Mucosa of rectum (tissue), 2 donors: ENCODE data around the gene HCFC2.

ENCODE experiments used
- H3K27ac ChIP-seq, 2 donors: one replicate each; pipeline ENCODE4 v1.7.0; 2013; ENCODE audit warnings: inconsistent platforms in 2 of 2, low read depth in 2 of 2, low read length in 2 of 2
- H3K27me3 ChIP-seq, 2 donors: one replicate each; pipeline ENCODE4 v1.7.0; 2013; ENCODE audit warnings: low read length in 2 of 2; ENCODE audit not compliant: control insufficient read depth in 2 of 2, insufficient read depth in 2 of 2
- H3K36me3 ChIP-seq, 2 donors: one replicate each; pipeline ENCODE4 v1.7.0; 2013; ENCODE audit warnings: low read length in 2 of 2; ENCODE audit not compliant: control insufficient read depth in 2 of 2, insufficient read depth in 2 of 2
- H3K4me1 ChIP-seq, 2 donors: one replicate each; pipeline ENCODE4 v1.7.0; 2013; ENCODE audit warnings: low read length in 2 of 2, mild to moderate bottlenecking in 1 of 2; ENCODE audit not compliant: control insufficient read depth in 2 of 2, insufficient read depth in 2 of 2
- H3K4me3 ChIP-seq, 2 donors: one replicate each; pipeline ENCODE4 v1.7.0; 2013; ENCODE audit warnings: low read length in 2 of 2
- H3K9ac ChIP-seq, 2 donors: one replicate each; pipeline ENCODE4 v1.7.0; 2013; ENCODE audit warnings: low read length in 2 of 2, low read depth in 1 of 2, mild to moderate bottlenecking in 1 of 2
- H3K9me3 ChIP-seq, 2 donors: one replicate each; pipeline ENCODE4 v1.7.0; 2013; ENCODE audit warnings: low read length in 2 of 2; ENCODE audit not compliant: control insufficient read depth in 2 of 2
- donor health status: healthy.
- donor health status: Normal muscosa, but diverticular disease.

HCFC2 gene

GRCh38 chr12:104080764-104081163 lies 16.4 kb downstream of the HCFC2 start:
- Histone ChIP-seq H3K9me3 (no peaks in the 10 kb centered on the region), H3K27me3 (no peaks in the 10 kb centered on the region), H3K4me3 (no peak overlapping the region), H3K36me3 (peaks cover 17 to 25% of the 10 kb centered on the region in 2 donors), H3K27ac (no peak overlapping the region), H3K4me1 (no peaks in the 10 kb centered on the region), H3K9ac (no peak overlapping the region)

DNA sequence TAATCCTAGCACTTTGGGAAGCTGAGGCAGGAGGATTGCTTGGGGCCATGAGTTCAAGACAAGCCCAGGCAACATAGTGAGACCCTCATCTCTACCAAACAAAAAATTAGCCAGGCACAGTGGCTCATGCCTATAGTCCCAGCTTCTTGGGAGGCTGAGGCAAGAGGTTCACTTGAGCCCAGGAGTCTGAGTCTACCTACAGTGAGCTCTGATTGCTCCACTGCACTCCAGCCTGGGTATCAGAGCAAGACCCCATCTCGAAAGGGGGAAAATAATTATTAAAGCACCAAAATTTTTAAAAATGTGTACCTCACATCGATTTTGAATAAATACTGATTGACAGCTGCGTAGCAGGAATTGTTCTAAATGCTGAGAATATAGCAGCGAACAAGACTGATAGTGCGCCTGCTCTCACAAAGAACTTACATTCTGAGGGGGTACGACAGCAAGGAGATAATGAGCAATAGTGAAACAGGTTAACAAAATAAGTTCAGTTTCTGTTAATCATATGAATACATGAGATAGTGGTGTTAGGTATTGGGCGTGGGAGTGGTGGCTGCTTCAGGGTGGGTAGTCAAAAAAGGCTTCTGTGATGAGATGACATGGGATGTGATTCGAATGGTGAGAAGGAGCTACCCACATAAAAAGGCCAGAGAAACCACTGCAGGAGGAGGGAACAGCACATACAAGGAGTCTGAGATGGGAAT lies 19.6 kb downstream of the HCFC2 start:
- H3K27ac ChIP-seq: no peak overlapping the region
- H3K9me3 ChIP-seq: no peaks in the 10 kb centered on the region
- peaks cover 23 to 41% of the 10 kb centered on the region in 2 donors for H3K36me3 ChIP-seq
- H3K27me3 ChIP-seq: no peaks in the 10 kb centered on the region
- H3K9ac ChIP-seq: no peak overlapping the region
- H3K4me3 ChIP-seq: no peak overlapping the region
- H3K4me1 ChIP-seq: no peaks in the 10 kb centered on the region

DNA sequence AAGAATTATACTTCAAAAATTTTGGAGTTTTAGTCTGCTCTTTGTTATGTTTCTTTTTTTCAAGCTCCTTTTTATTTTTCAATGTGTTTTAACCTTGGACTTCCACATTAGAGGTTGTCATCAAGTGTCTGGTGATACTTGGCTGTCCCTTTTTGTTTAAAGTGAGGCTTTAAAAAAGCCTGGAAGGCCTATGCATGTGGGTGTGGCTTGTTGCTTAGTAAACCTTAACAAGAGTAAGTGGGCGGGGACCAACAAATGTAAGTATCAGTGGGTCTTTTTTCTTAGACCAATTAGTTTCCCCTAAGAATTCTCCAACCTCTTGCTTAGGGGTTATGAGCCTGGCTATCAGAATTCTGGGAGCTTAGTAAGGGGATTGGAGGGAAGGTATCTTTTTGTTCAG lies 26.4 kb downstream of the HCFC2 start:
- peaks cover 26 to 32% of the 10 kb centered on the region in 2 donors for H3K36me3 ChIP-seq
- no peak overlapping the region for H3K9ac ChIP-seq
- H3K9me3 ChIP-seq: no peaks in the 10 kb centered on the region
- no peaks in the 10 kb centered on the region for H3K4me1 ChIP-seq
- no peaks in the 10 kb centered on the region for H3K27me3 ChIP-seq
- H3K4me3 ChIP-seq: no peak overlapping the region
- H3K27ac ChIP-seq: no peak overlapping the region

GRCh38 chr12:104091136-104091535 lies 26.8 kb downstream of the HCFC2 start:
- H3K36me3 ChIP-seq: peaks cover 26 to 32% of the 10 kb centered on the region in 2 donors
- H3K27ac ChIP-seq: no peak overlapping the region
- H3K9ac ChIP-seq: no peak overlapping the region
- H3K9me3 ChIP-seq: no peaks in the 10 kb centered on the region
- no peak overlapping the region for H3K4me3 ChIP-seq
- no peaks in the 10 kb centered on the region for H3K27me3 ChIP-seq
- H3K4me1 ChIP-seq: no peaks in the 10 kb centered on the region

DNA sequence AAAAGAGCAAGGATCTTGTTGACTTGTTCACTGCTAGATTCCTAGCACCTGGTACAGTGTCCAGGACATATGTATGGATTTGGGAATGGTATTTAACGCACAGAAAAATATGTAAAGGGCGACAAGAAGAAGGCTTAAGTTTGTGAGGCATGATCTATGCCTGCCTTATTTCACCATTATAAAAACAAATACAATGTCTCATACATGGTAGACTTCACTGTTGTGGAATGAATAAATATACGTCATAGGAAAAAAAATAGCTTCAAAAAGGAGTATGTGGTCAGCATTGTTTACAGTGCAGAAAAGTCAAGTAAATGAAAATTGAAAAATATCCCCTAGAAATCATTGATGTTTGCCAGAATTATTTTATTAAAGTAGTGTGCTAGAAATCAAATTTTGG lies 30.0 kb downstream of the HCFC2 start:
- no peak overlapping the region for H3K9ac ChIP-seq
- H3K27ac ChIP-seq: no peak overlapping the region
- no peaks in the 10 kb centered on the region for H3K4me1 ChIP-seq
- no peaks in the 10 kb centered on the region for H3K27me3 ChIP-seq
- no peak overlapping the region for H3K4me3 ChIP-seq
- peaks cover 32 to 37% of the 10 kb centered on the region in 2 donors for H3K36me3 ChIP-seq
- no peaks in the 10 kb centered on the region for H3K9me3 ChIP-seq

DNA sequence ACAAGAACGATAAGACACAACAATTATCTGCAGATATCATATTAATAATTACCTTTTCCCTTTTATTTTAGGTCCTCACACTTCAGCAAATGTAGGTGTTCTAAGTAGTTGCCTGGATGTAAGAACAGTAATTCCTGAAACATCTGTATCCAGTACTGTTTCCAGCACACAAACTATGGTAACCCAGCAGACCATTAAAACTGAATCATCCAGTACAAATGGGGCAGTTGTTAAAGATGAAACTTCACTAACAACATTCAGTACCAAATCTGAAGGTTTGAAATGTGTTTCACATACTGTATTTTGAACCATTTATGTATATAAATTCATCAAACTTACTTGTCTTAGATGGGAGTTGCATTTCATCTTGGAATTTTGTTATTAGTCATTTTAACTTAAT lies 31.0 kb downstream of the HCFC2 start:
- Histone ChIP-seq H3K36me3 (peaks cover 34 to 38% of the 10 kb centered on the region in 2 donors), H3K27ac (no peak overlapping the region), H3K9me3 (no peaks in the 10 kb centered on the region), H3K27me3 (no peaks in the 10 kb centered on the region), H3K4me3 (no peak overlapping the region), H3K9ac (no peak overlapping the region), H3K4me1 (no peaks in the 10 kb centered on the region)

DNA sequence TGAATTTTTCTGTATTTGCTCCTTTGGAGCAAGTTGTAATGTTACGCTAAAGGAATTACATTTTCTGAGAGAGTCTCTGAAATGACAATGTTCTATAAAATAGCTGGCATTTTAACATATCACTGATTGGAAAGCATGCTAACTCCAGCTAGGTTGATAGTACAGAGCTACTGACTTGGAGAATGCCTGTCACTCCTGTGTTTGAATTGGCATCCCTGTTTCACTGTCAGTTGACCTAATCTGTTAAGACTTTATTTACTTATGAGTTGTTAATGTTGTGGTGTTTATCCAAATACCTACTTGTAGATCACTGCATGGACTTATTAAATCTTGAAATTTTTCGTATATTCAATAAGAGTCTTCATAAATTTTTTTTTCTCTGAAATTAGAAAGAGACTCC lies 33.6 kb downstream of the HCFC2 start:
- Histone ChIP-seq H3K27me3 (no peaks in the 10 kb centered on the region), H3K4me1 (no peaks in the 10 kb centered on the region), H3K4me3 (no peak overlapping the region), H3K36me3 (peaks cover 35 to 41% of the 10 kb centered on the region in 2 donors), H3K27ac (no peak overlapping the region), H3K9ac (no peak overlapping the region), H3K9me3 (no peaks in the 10 kb centered on the region)

- Histone ChIP-seq H3K4me1 (peaks cover 0 to 2% of the 10 kb centered on the region in 2 donors), H3K27ac (no peak overlapping the region), H3K9me3 (no peaks in the 10 kb centered on the region)
Observed at GRCh38 chr12:104105461-104105860, 41.1 kb downstream of the HCFC2 start.

GRCh38 chr12:104106965-104107364 lies 42.6 kb downstream of the HCFC2 start:
- Histone ChIP-seq H3K36me3 (peaks cover 0 to 5% of the 10 kb centered on the region in 2 donors), H3K27me3 (no peaks in the 10 kb centered on the region)

More at GRCh38 chr12:104105461-104105860, 41.1 kb downstream of the HCFC2 start:
- H3K9ac ChIP-seq: no peak overlapping the region
- H3K36me3 ChIP-seq: peaks cover 2 to 9% of the 10 kb centered on the region in 2 donors
- no peaks in the 10 kb centered on the region for H3K27me3 ChIP-seq
- no peak overlapping the region for H3K4me3 ChIP-seq

DNA sequence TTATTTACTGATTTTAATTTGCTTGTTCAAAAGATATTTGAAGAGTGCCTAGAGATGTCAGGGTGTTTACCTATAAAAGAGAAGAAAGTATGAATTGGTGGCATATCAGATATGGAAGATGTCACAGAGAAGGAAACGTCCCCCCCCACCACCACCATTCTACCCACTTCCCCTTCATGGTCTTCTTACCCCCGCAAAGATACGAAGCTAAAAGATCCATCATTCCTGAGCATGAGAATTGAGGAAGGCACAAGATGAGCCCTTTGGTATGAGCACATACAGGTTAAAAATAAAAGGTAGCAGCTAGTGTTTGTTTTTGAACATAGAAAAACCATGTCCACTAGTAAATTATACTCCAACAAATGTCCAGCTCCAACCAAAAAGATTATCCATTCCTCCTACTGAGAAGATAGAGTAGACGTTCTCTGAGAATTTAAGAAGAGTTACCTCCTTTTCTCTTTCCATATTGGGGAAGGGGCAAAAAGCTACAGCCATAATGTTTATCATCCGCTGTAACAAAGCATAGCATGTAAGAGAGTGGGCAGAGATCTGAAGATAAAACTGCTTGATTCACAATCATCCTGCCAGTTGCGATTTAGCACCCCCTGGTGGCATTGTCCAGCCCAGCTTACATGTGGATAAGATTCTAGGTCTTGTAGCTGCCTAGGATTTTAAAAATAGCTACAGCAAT lies 44.6 kb downstream of the HCFC2 start:
- Histone ChIP-seq H3K4me1 (peaks cover 0 to 2% of the 10 kb centered on the region in 2 donors), H3K9me3 (no peaks in the 10 kb centered on the region), H3K4me3 (no peak overlapping the region), H3K27me3 (no peaks in the 10 kb centered on the region), H3K9ac (no peak overlapping the region), H3K36me3 (no peaks in the 10 kb centered on the region), H3K27ac (no peak overlapping the region)

More at GRCh38 chr12:104106965-104107364, 42.6 kb downstream of the HCFC2 start:
- no peak overlapping the region for H3K9ac ChIP-seq
- no peak overlapping the region for H3K4me3 ChIP-seq
- H3K27ac ChIP-seq: no peak overlapping the region
- H3K4me1 ChIP-seq: peaks cover 0 to 2% of the 10 kb centered on the region in 2 donors
- no peaks in the 10 kb centered on the region for H3K9me3 ChIP-seq
